GM21360 (cell line): ENCODE measurements around the gene POTED.
"Not testable (repeated sequence)": the region's sequence is repeated elsewhere in the genome, so short reads cannot be mapped to it uniquely, and the experiment has no call there.

Source experiments
- ATAC-seq: cut with Tn5 transposase; IDR thresholded peaks from one replicate; pipeline ENCODE4 v1.9.1; 2021; ENCODE audit warnings: mild to moderate bottlenecking, moderate library complexity; ENCODE audit not compliant: unreplicated experiment

POTED gene

DNA sequence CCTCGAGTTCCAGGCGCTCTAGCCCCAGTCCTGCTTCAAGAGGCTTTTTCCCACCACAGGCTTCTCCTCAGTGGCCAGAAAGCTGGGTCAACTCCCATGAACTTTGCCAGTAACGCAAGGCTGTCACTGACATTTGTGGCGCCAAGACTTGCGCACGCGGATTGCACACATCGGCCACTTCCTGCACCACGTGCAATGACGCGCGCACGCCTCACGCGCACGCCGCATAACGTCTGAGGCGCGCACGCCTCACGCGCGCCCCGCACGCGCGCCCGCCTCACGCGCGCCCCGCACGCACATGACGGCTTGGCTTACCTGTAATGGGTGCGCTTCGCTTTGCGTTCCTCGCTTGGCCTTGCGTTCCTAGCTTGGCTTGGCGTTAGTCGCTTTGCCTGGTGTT, at the start of gene POTED:
TSS of gene POTED (plus strand) at position 301 of the 400 bp plus-strand sequence. CDS start 452 bp downstream, outside the sequence.
- ATAC-seq = not testable (repeated sequence)

DNA sequence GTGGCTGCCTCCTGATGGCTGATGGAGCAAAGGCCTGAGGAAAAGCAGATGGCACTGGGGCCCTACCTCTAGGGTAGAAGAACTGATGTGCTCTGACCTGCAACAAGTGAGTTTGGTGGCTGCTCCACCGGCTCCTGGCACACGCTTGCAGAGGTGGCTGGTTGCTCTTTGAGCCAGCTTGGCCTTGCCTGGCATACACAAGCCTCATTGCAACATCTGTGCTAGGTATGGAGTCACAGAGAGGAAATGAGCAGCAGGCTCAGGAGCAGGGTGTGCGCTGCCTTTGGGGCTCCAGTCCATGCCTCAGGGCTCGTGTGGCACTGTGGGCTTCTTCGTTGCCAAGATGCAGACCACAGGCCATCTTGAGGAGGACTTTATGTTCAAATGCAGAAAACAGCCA, 40.5 kb downstream of the POTED start:
- ATAC-seq = not testable (repeated sequence)

GRCh38 chr21:13651746-13652145, 42.2 kb downstream of the POTED start:
- not testable (repeated sequence) for ATAC-seq
